Panc1 (cell line): ENCODE measurements around the gene OR5K4. TPM values are rescaled to one million over a fixed set of nuclear protein-coding genes. Genes with fewer than 3 reads are reported as not detected.

Experiments
- ATAC-seq: fragments of 200-7000 bp; cut with Tn5 transposase; 2 replicates; pipeline ENCODE4 v1.9.1; 2020; ENCODE audit warnings: mild to moderate bottlenecking, moderate library complexity
- BruUV-seq: library from RNA; stranded (reverse); fragments of 400-500 nt; replicated peaks from 2 replicates; lab custom pipeline; 2021; lab: Mats Ljungman, UMichigan
- CTCF ChIA-PET: fragments of 300-600 bp; sonication (Branson Sonifier 250); formaldehyde crosslinking; loops from one replicate; lab custom pipeline; 2022; ENCODE audit warnings: antibody characterized with exemption; lab: Charles Lee
- POLR2A ChIA-PET: fragments of 300-600 bp; sonication (Branson Sonifier 250); formaldehyde crosslinking; loops from one replicate; lab custom pipeline; 2022; ENCODE audit warnings: antibody characterized with exemption; lab: Charles Lee
- DNase-seq: peaks from one replicate; pipeline ENCODE4 v3.0.0-alpha.2; 2010; ENCODE audit warnings: low read depth, low spot score
- H3K27ac ChIP-seq: 2 replicates; pipeline ENCODE4 v1.5.1; 2011; ENCODE audit warnings: mild to moderate bottlenecking, low read length, inconsistent platforms
- H3K27me3 ChIP-seq: fragments of 200-500 bp; sonication (Bioruptor generic); 2 replicates; pipeline ENCODE4 v1.6.0; 2014; ENCODE audit warnings: low read length, inconsistent platforms; ENCODE audit not compliant: control insufficient read depth, insufficient read depth
- H3K36me3 ChIP-seq: fragments of 200-500 bp; sonication (Bioruptor generic); 2 replicates; pipeline ENCODE4 v1.5.1; 2014; ENCODE audit warnings: inconsistent platforms, mild to moderate bottlenecking, low read length, moderate library complexity; ENCODE audit not compliant: control insufficient read depth, insufficient read depth
- H3K4me1 ChIP-seq: 2 replicates; pipeline ENCODE4 v1.5.1; 2011; ENCODE audit warnings: inconsistent platforms, mild to moderate bottlenecking, low read length, moderate library complexity; ENCODE audit not compliant: control insufficient read depth, insufficient read depth
- H3K4me3 ChIP-seq, 2 experiments: 2 replicates each; pipeline ENCODE4 v1.5.1; 2011 to 2012; ENCODE audit warnings: low read depth in 2 of 2, low read length in 2 of 2, mild to moderate bottlenecking in 2 of 2, inconsistent platforms in 1 of 2, moderate library complexity in 1 of 2
- H3K9me3 ChIP-seq: fragments of 200-500 bp; sonication (Bioruptor generic); 2 replicates; pipeline ENCODE4 v1.5.1; 2014; ENCODE audit warnings: low read depth, mild to moderate bottlenecking, inconsistent platforms, low read length, moderate library complexity; ENCODE audit not compliant: control insufficient read depth, insufficient read depth
- CTCF ChIP-seq: fragments of 450-650 bp; IDR thresholded peaks from 2 replicates; pipeline ENCODE4 v1.5.1; 2017; ENCODE audit warnings: mild to moderate bottlenecking
- POLR2AphosphoS5 ChIP-seq: IDR thresholded peaks from 2 replicates; pipeline ENCODE4 v1.6.1; 2012; ENCODE audit warnings: mild to moderate bottlenecking, low read depth, low read length, moderate library complexity
- REST ChIP-seq, 2 experiments: IDR thresholded peaks; 2 replicates each; pipeline ENCODE4 v1.6.1; 2011 to 2012; ENCODE audit warnings: low read depth in 2 of 2, control low read depth in 1 of 2, low read length in 1 of 2, mild to moderate bottlenecking in 1 of 2, moderate library complexity in 1 of 2; ENCODE audit not compliant: insufficient read depth in 1 of 2
- SIN3A ChIP-seq: IDR thresholded peaks from 2 replicates; pipeline ENCODE4 v1.6.1; 2012; ENCODE audit warnings: low read depth, mild to moderate bottlenecking, low read length, moderate library complexity, borderline replicate concordance; ENCODE audit not compliant: insufficient read depth
- TCF7L2 ChIP-seq: IDR thresholded peaks from 2 replicates; pipeline ENCODE4 v1.6.1; 2011; ENCODE audit warnings: mild to moderate bottlenecking, low read depth, low read length, inconsistent platforms
- in situ Hi-C: cut with HindIII; loops from 2 replicates; pipeline ENCODE4 v1.10.0; 2016; ENCODE audit warnings: low sequenced_read_pairs, low pct_unique_long_range_greater_than_20kb
- intact Hi-C: fragments of 100-400 bp; cut with micrococcal nuclease; formaldehyde crosslinking; loops from one replicate; pipeline ENCODE4 v1.10.0; 2022; ENCODE audit not compliant: unreplicated experiment
- total RNA-seq: library from RNA; stranded (reverse); gene quantifications from one replicate; pipeline ENCODE4 v1.2.1, GENCODE V29; 2021; ENCODE audit not compliant: unreplicated experiment

OR5K4 gene
- total RNA-seq, 1 experiment from 2014 or later, result not detected

GRCh38 chr3:98388147-98388546 lies 34.5 kb downstream of the OR5K4 start:
- CTCF ChIA-PET, result no interaction called here

GRCh38 chr3:98390366-98390765 lies 36.7 kb downstream of the OR5K4 start, which contains the start of gene OR5K3:
Gene OR5K3, plus strand, starts transcription at chr3:98390666. Its CDS starts 0 bp downstream, at chr3:98390666.
- no peak for TF ChIP-seq POLR2AphosphoS5
- TF ChIP-seq REST (IDR thresholded peaks at IDR 0.05; ENCODE audit: insufficient read depth in 1 of 2, low read depth in 2 of 2, low read length in 1 of 2), result no peak
- no peak for TF ChIP-seq TCF7L2
- TF ChIP-seq CTCF, result no peak
- TF ChIP-seq SIN3A, result no peak
- no peaks in the 10 kb centered on the region for H3K36me3 ChIP-seq
- DNase-seq (no peak), ATAC-seq (no peak)
- H3K27me3 ChIP-seq, result no peaks in the 10 kb centered on the region
- CTCF ChIA-PET, result no interaction called here
- intact Hi-C loops, result no loop called here
- no peaks in the 10 kb centered on the region for H3K9me3 ChIP-seq
- in situ Hi-C loops, result no loop called here
- no peaks in the 10 kb centered on the region for H3K4me1 ChIP-seq
- H3K4me3 ChIP-seq, result no peak within 1 kb of the TSS
- no peak within 1 kb of the TSS for H3K27ac ChIP-seq
- POLR2A ChIA-PET, result no interaction called here
- no TSS peak for BruUV-seq

More at GRCh38 chr3:98388147-98388546, 34.5 kb downstream of the OR5K4 start:
- in situ Hi-C loops (no loop called here), intact Hi-C loops (no loop called here)
- H3K36me3 ChIP-seq, result no peaks in the 10 kb centered on the region
- no peaks in the 10 kb centered on the region for H3K9me3 ChIP-seq
- BruUV-seq, result no TSS peak
- ATAC-seq (no peak), DNase-seq (no peak)
- POLR2A ChIA-PET, result no interaction called here
- H3K27me3 ChIP-seq, result no peaks in the 10 kb centered on the region
- H3K4me3 ChIP-seq, result no peak overlapping the region
- no peak for TF ChIP-seq REST (IDR thresholded peaks at IDR 0.05; ENCODE audit: insufficient read depth in 1 of 2, low read depth in 2 of 2, low read length in 1 of 2)
- no peak for TF ChIP-seq TCF7L2
- no peak for TF ChIP-seq CTCF
- no peak for TF ChIP-seq SIN3A
- TF ChIP-seq POLR2AphosphoS5, result no peak
- no peaks in the 10 kb centered on the region for H3K4me1 ChIP-seq
- no peak overlapping the region for H3K27ac ChIP-seq
